GM19023 (cell line): ENCODE measurements around the gene BTBD16.

Experiments
- ATAC-seq: cut with Tn5 transposase; IDR thresholded peaks from one replicate; pipeline ENCODE4 v1.9.1; 2021; ENCODE audit warnings: mild to moderate bottlenecking, moderate library complexity; ENCODE audit not compliant: unreplicated experiment

BTBD16 gene

GRCh38 chr10:122267849-122268737 lies 3.0 kb upstream of the BTBD16 start:
- ATAC-seq, result peak; percentile 73

DNA sequence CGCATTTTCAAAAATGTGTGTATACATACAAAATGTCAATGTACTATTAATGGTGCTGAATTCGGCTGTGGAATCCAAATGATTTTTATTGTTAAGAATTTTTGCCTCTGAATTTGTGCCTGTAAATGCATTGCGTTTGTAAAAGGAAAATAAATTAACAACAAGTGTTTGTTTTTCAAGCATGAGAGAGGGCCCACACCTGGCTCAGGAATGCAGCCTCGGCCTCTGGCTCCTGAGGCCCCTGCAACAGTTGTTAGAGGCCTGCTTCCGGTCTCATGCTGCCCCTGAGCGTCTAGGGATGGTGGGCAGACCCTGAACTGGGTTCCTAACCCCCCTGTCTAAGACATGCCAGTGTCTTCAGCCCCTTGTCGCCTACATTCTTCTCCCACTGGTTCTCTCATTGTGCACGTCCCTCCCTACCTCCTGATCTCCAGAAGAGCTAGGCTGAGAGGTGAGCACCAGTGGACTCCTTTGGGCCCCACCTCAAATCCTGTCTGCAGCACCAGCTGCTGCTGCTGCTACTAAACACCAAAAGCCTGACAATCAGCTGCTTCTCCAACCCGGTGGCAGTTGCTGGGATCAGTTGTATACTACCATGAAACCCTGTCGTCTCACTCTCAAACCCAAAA lies 1.9 kb upstream of the BTBD16 start:
- ATAC-seq, result no peak

DNA sequence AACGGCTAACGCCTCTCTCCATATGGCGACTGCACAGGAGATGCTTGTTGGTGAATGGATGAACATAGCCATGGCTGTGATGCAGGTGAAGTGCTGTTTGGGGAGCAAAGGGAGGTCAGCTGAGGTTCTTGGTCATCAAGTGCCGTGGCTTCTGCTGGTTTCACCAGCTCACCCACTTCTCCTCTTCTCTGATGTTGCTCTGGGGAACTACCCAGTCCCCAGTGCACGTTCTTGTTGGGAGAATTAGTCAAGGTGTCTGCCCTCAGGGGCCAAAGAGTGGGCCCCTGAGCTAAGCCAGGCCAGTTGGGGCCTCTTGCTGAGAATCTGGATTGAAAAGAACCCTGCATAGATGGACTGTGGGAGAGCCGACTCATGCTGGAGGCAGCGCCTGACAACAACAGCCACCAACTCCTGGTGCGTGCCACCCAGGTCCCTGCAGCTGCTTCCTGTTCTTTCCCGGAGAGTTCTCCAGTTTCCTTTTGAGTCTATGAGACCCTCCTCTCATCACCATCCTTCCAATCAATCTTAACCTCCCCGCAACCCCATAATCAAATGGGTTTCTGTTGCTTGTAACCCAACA lies 3.0 kb downstream of the BTBD16 start:
- ATAC-seq, result no peak

DNA sequence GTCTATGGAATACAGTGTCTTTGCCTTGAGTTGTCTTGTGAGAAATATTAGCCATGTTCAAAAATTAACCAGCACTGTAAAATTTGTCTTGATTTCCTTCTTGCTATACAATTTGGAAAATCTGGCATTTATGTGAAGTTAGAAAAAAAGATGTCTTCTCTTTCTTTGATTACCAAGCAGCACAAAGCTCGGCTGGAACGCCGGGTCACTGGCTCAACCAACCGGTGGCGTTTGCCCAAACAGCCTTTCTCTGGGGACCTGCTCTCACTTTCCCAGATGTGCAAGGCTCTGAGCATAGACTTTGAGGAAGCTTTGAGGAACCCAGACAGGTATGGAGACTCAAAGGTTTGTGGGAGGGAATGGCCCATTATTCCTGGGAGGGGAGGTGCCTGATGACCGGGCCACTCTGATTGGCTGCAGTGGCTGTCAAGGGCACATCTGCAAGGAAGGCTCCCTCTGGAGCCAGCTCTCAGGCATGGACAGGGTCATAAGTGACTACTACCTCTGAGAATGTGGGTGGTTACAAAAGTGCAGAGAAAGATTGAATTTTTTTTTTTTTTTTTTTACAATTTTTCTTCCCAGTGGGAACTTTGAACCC lies 5.6 kb downstream of the BTBD16 start:
- ATAC-seq, result no peak

DNA sequence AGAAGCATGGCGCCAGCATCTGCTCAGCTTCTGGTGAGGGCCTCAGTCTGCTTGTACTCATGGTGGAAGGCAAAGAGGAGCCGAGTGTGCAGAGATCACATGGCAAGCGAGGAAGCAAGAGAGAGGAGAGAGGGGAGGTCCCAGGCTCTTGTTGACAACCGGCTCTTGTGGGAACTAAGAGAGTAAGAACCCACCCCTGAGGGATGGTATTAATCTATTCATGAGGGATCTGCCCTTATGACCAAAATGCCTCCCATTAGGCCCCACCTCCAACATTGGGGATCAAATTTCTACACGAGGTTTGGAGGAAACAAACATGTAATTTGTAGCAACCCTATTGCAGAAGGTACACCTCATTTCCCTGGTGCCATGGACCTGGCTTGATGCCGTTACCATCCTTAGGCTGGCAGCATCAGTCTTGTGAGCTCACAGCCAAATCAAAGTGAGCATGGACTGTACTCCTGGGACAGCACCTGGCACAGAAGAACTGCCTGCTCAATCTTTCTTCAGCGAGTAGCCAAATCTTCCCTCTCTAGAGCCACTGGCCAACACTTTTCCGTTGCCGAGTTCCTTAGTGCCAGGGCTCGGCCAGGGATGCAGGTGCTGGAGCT lies 6.5 kb downstream of the BTBD16 start:
- no peak for ATAC-seq

DNA sequence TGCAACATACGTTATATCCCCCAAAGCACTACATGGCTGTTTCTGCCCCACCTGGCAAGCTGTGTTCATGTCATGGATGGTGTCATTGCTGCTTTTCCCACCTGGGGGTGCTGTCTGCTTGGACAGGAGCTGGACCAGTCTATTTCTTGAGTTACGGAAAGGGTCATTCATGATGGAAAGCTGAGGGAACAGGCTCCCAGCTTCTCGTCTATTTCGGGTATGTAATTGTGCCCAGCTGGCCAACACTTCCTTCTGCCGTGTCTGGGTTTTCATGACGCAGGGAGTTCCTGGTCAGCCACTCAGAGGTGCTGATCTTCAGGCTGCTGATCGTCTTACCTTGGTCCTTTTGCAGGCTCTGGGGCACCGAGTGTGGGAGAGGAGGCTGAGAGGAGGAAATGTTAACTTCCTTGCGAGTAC lies 8.6 kb downstream of the BTBD16 start:
- no peak for ATAC-seq

GRCh38 chr10:122280156-122280555 lies 9.1 kb downstream of the BTBD16 start:
- ATAC-seq, result no peak

- no peak for ATAC-seq
Observed at GRCh38 chr10:122281018-122281626, 10.0 kb downstream of the BTBD16 start.

DNA sequence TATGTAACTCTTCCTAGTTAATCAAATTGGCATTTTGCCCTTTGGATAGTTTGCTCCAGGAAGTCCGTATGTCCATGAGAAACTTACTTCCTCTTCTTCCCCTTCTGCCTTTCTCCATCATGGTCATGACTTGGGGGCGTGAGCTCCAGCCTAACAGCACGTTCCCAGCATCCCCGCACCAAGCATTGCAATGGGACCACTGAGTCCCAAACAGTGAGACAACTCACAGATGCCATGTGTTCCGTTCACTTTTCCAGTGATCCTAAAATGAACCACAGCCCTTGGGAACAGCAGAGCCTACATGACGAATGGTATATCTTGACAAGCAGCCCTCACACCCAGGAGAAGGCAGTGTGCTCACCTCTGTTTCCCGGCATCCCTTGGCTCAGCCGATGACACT lies 10.7 kb downstream of the BTBD16 start:
- ATAC-seq, result no peak

DNA sequence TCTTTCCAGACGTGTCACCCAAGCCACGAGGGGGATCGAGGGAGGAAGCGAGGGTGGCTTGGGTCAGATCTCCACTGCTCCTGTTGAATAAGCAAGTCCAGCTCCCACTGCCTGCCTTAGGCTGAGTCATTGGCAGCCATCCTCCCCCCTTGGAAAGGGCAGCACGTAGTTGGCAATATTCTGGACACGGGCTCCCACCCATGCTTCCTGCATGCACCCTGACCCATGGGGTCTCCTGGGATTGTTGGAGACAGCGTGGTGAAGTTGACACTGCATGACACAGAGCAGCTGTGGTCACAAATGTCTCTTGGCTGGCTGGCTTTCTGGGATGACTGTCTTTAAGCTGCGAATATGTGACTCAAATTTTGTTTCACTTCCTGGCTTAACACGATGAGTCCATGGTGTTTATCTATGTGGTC lies 11.2 kb downstream of the BTBD16 start:
- ATAC-seq, result no peak

DNA sequence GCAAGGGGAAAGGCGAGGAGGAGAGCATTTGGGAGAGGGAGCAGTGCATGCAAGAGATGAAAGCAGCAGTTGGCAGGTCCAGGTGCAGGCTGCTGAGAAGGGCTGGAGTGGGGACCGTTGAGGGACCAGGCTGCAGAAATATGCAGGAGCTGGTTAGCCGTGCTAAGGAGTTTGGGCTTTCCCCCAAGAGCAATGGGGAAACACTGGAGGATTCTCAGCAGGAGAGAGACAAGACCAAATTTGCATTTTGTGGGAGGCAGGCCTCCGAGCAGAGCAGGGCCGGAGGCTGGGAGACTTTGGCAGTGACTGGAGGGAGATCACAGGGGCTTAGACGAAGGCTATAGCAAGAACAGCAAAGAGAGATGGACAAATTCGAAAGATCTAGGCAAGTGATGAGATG lies 11.8 kb downstream of the BTBD16 start:
- no peak for ATAC-seq

GRCh38 chr10:122285506-122286444 lies 14.7 kb downstream of the BTBD16 start:
- no peak for ATAC-seq

GRCh38 chr10:122286867-122287266 lies 15.8 kb downstream of the BTBD16 start:
- ATAC-seq, result no peak

- no peak for ATAC-seq
Observed at GRCh38 chr10:122287570-122287969, 16.5 kb downstream of the BTBD16 start.

- no peak for ATAC-seq
Observed at GRCh38 chr10:122288262-122288661, 17.2 kb downstream of the BTBD16 start.

DNA sequence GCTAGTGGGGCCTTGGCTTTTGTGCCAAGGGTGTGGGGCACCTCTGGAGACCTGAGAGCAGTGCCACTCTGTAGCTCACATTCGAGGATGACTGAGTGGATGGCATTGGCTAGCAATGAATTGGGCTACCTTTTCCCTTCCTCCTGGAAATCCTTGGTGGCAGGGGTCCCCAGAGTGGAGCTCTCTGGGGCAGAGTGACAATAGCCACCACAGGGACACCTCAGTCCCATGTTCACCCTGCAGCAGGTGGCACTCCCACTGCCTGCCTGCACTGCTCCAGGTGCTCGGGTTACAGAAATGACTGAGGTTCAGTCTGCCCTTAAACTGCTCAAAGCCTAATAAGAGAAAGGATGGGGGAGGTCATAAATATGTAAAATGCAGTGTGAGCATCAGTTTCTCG lies 17.8 kb downstream of the BTBD16 start:
- ATAC-seq, result no peak

GRCh38 chr10:122290334-122290733 lies 19.2 kb downstream of the BTBD16 start:
- ATAC-seq, result no peak

GRCh38 chr10:122290833-122291532 lies 19.9 kb downstream of the BTBD16 start:
- no peak for ATAC-seq

DNA sequence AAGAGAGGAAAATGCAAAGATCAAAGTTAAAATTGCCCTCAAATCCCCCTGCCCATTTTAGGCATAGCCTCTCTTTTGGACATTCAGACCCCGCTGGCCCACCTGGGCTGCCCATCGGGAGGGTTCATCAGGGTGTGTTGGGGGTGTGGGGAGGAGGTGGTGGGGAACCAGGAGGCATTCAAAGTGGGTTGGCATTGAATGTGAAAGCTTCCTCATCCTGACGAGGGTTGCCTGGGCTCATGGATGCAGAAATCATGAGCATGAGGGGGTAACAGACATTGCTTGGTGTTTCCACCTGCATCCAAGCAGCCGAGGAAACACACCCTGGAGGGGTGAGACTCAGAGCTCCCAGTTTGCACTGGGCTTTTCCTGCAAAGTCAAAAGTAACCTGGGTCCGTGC lies 20.6 kb downstream of the BTBD16 start:
- no peak for ATAC-seq
